Epidermal melanocyte (primary cell): ENCODE results near the gene CDRT15.
"Not testable (repeated sequence)": the region's sequence is repeated elsewhere in the genome, so short reads cannot be mapped to it uniquely, and the experiment has no call there.

Experiments
- DNase-seq: peaks from one replicate; pipeline ENCODE4 v3.0.0; 2011; ENCODE audit warnings: low spot score; ENCODE audit not compliant: insufficient read length

The CDRT15 gene

GRCh38 chr17:14207791-14208190 is 28.9 kb downstream of the CDRT15 start:
- no peak for DNase-seq

GRCh38 chr17:14206891-14207290 is 29.8 kb downstream of the CDRT15 start:
- no peak for DNase-seq

GRCh38 chr17:14205992-14206461 is 30.6 kb downstream of the CDRT15 start:
- no peak for DNase-seq

DNA sequence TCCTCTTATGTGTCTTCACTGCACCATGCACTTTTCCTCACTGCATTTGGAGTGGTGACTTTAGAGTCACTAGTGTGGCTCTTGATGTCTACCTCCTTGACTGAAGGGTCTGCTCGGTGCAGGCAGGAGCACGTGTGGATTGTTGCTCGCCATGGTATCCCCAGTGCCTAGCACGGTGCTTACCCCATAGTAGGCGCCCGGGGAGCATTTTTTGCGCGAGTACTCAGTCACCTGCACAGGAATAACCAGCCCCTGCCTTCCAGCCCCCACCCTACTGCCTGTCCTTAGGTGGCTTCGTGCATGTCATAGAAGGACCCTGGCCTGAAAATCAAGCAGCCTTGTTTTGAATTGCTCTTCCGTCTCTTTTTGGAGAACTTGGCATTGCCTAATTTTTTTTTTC is 31.3 kb downstream of the CDRT15 start:
- DNase-seq = no peak

DNA sequence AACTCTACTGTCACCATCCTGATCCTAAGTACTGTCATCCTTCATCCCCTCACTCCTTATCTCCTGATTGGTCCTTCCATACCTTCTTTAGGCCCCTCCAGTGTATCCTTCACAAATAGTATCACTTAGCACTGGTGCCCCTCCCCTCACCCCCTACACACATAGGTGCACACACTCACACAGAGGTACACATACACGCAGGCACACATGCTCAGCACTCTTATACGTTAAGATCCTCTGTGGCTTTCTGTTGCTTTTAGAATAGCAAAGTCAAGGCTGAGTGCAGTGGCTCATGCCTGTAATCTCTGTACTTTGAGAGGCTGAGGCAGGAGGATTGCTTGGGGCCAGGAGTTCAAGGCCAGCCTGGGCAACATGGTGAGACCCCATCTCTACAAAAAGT is 32.1 kb downstream of the CDRT15 start:
- no peak for DNase-seq

GRCh38 chr17:14204084-14204483 is 32.6 kb downstream of the CDRT15 start:
- DNase-seq = no peak

DNA sequence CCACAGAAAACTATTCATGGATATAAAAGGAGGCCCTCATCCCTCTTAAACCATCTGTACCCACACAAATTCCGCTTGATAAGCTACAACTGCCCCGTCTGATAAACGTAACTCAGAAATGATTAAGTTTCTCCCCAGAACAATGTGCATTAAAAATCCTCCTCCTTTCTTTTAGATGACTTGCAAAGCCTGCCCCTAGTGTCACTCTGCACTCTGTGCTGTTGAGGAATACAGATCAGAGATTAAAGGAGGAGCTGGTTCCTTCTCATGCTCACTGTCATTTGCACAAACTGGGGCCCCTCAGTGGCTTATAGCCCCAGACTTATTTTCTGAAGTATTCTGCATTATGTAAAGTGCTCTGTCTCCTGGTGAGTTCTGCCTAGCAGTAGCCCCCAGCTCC is 33.3 kb downstream of the CDRT15 start:
- DNase-seq = no peak

DNA sequence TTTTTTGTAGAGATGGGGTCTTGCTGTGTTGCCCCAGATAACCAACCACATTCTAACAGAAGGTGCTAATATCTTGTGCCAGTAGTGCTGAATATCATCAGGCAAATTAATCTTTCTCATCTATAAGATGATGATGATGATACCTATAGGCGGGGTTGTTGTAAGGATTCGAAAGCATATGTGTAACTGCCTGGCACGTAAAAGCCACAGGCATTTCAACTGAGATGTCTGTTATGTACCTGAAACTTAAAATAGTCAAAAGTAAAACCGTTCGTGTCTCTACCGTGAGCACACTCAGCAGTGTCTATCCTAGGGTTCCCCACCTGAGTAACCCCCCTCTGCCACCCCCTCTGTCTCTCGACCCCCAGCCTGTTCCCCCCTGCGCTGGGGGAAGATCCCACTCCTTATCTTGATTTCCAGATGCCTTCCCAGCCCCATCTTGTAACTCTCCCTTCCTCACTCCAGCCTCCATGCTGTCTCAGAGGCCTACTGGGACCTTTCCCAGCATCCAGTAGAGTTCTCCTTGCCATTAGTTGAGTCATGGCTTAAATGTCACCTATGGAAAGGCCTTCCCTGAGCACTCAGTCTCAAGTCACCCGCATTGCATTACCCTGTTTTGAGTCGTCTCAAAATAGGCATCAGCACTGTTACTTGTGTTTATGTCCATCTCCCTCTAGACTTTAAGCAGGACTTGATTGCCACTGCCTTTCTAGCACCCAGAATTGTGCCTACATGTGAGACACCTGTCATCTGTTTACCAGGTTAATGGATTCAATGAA is 34.1 kb downstream of the CDRT15 start:
- DNase-seq = no peak

DNA sequence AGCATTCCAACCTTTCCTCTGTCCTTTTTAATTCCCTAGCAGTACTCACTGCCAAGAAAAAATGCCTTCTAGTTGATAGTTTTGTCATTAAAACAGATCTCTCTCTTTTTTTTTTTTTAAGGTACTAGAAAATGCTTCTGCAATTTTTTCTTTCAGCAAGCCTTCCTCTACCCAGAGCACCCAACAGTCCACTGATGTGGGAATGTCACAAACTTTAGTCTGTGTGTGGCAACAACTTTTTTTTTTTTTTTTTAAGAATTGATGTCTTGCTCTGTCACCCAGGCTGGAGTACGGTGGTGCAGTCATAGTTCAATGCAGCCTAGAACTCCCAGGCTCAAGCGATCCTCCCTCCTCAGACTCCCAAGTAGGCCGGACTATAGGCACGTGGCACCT is 34.7 kb downstream of the CDRT15 start:
- no peak for DNase-seq

- no peak for DNase-seq
Measured at GRCh38 chr17:14201021-14201987, 35.4 kb downstream of the CDRT15 start.

DNA sequence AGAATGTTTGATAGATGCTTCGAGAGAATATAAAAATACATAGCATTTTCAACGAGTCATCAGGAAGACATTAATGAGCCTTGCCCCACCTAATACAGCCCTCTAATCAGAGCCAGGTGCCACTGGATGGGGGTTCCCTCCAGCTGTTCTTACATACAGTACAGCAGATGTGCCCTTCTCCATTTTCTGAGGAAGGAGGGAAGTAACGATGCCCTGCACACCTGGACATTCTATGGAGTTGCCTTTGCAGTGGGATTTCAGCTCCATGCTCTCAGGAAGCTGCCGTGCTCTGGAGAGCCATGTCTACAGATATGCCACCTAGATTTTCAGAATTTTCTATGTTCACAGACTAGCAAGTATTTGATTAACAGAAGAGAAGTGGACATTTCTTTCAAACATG is 36.3 kb downstream of the CDRT15 start:
- no peak for DNase-seq

DNA sequence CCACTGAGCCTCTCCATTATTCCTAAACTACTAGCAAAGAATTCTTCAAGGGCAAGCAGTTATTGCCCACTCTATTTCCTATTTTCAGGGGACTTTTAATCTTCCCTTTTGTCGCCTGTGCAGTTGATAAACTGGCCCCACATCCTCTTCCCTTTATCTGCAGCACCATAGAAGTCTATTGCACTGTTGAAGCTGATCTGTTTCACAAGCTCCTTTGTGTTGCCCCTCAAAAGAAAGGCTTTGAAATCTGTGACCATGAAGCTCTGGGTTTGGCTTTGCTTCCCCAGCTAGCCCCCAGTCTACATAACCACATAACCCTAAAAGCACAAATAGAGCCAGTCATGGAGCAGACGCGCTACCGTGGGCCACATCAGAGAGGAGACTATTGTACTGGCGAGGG is 37.1 kb downstream of the CDRT15 start:
- DNase-seq = no peak

- no peak for DNase-seq
Measured at GRCh38 chr17:14198575-14198974, 38.1 kb downstream of the CDRT15 start.

DNA sequence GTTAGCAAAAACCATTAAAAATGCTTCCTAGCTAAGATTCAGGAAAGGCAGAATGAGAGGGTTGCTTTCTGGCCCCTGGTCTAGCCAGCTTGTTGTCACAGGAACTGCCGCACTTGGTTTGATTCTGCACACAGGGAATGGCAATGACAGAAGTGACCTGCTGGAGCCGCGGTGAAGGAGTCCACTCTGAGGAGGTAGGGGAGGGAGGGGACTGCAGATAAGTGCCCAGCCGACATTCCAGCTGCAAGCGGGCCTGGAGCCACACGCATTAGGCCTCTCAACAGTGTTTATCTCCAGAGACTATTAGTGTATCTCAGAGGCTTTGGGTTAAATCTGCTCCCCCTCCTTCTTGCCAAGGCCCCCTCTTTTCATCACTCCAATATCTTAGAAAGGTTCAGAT is 38.6 kb downstream of the CDRT15 start:
- no peak for DNase-seq

GRCh38 chr17:14197586-14197985 is 39.1 kb downstream of the CDRT15 start:
- no peak for DNase-seq

GRCh38 chr17:14197057-14197456 is 39.6 kb downstream of the CDRT15 start:
- DNase-seq = no peak

GRCh38 chr17:14196377-14196997 is 40.2 kb downstream of the CDRT15 start:
- DNase-seq = no peak

- DNase-seq = not testable (repeated sequence)
Measured at GRCh38 chr17:14192636-14193344, 43.9 kb downstream of the CDRT15 start.

DNA sequence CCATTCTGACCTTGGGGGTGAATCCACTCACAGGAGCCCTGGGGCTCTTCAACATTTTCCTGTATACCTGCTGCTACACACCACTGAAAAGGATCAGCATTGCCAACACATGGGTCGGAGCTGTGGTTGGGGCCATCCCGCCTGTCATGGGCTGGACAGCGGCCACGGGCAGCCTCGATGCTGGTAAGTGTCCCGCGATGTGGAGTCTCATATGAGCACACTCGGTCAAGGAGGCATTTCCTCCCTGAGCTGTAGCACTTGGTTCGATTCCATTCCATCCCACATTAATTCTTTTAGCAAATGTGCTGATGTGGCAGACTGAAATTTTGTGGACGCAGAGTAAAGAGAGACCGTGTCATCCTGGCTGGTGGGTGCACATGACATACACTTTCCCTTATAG is 44.6 kb downstream of the CDRT15 start:
- not testable (repeated sequence) for DNase-seq

- not testable (repeated sequence) for DNase-seq
Measured at GRCh38 chr17:14191469-14191868, 45.2 kb downstream of the CDRT15 start.

DNA sequence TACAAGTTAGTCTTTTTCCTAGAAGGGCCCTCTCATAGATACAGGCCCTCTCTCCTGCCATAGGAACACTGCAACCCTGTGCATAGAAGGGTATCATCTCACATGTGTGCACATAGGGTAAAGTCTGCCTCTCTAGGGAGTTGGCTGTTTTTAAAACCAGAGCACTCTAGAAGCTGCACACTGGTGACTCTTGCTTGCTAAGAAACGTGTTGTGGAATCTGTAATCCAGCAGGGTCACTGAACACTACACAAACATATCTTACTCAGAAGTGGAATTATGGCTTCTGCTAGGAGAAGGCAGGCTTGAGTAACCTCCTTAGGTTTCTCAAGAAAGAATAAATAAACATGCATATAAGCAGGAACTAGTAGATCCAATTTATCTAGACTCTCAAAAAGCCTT is 45.9 kb downstream of the CDRT15 start:
- DNase-seq = not testable (repeated sequence)
